NCI-H345 (cell line): ENCODE data around the gene ZDHHC1.
A peak's percentile ranks its signal among the peaks of the same experiment; 100 is the strongest.

Experiments used
- DNase-seq: peaks from one replicate; lab custom pipeline; 2025; lab: John Stamatoyannopoulos, UW

Gene ZDHHC1

GRCh38 chr16:67415872-67416793, at the start of gene ZDHHC1:
Gene ZDHHC1, minus strand, starts transcription at chr16:67416477. Its CDS starts 8,702 bp downstream, at chr16:67407775.
- peak; percentile 58 for DNase-seq

- DNase-seq = no peak
Observed at GRCh38 chr16:67464565-67464964, 48.3 kb upstream of the ZDHHC1 start.

- no peak for DNase-seq
Observed at GRCh38 chr16:67463691-67464090, 47.4 kb upstream of the ZDHHC1 start.

GRCh38 chr16:67463059-67463458, 46.8 kb upstream of the ZDHHC1 start:
- no peak for DNase-seq

- no peak for DNase-seq
Observed at GRCh38 chr16:67462279-67462655, 46.0 kb upstream of the ZDHHC1 start.

GRCh38 chr16:67461600-67462278, 45.5 kb upstream of the ZDHHC1 start:
- no peak for DNase-seq

- no peak for DNase-seq
Observed at GRCh38 chr16:67460961-67461360, 44.7 kb upstream of the ZDHHC1 start.

- no peak for DNase-seq
Observed at GRCh38 chr16:67460168-67460567, 43.9 kb upstream of the ZDHHC1 start.

- DNase-seq = no peak
Observed at GRCh38 chr16:67459861-67460150, 43.5 kb upstream of the ZDHHC1 start.

GRCh38 chr16:67459066-67459860, 43.0 kb upstream of the ZDHHC1 start:
- DNase-seq = no peak

GRCh38 chr16:67458121-67458641, 41.9 kb upstream of the ZDHHC1 start:
- DNase-seq = no peak

GRCh38 chr16:67457611-67458010, 41.3 kb upstream of the ZDHHC1 start:
- DNase-seq = no peak

GRCh38 chr16:67456391-67457081, 40.3 kb upstream of the ZDHHC1 start:
- no peak for DNase-seq

- no peak for DNase-seq
Observed at GRCh38 chr16:67454852-67455251, 38.6 kb upstream of the ZDHHC1 start.

- DNase-seq = no peak
Observed at GRCh38 chr16:67454104-67454503, 37.8 kb upstream of the ZDHHC1 start.

- DNase-seq = no peak
Observed at GRCh38 chr16:67451704-67452435, 35.6 kb upstream of the ZDHHC1 start.

GRCh38 chr16:67451061-67451703, 34.9 kb upstream of the ZDHHC1 start:
- DNase-seq = no peak

- no peak for DNase-seq
Observed at GRCh38 chr16:67449739-67450138, 33.5 kb upstream of the ZDHHC1 start.

GRCh38 chr16:67449336-67449735, 33.1 kb upstream of the ZDHHC1 start:
- no peak for DNase-seq

- no peak for DNase-seq
Observed at GRCh38 chr16:67448580-67448979, 32.3 kb upstream of the ZDHHC1 start.
